Activated CD4-positive, CD25-positive, alpha-beta regulatory T cell treated with anti-CD3 and anti-CD28 coated beads, Interleukin-2, amount 50 U/mL, for 24 hours (primary cell): ENCODE measurements around the gene FZD4.

Experiments
- ATAC-seq, 2 donors: fragments of 150-1000 bp; cut with Tn5 transposase; one replicate each; pipeline ENCODE4 v1.10.0; 2021; ENCODE audit warnings: mild to moderate bottlenecking in 1 of 2, moderate library complexity in 1 of 2

FZD4 gene

GRCh38 chr11:86904001-86904400, 51.2 kb downstream of the FZD4 start:
- ATAC-seq, result no peak

- no peak for ATAC-seq
Observed at GRCh38 chr11:86902345-86902744, 52.9 kb downstream of the FZD4 start.

- no peak for ATAC-seq
Observed at GRCh38 chr11:86901599-86901998, 53.6 kb downstream of the FZD4 start.

GRCh38 chr11:86900162-86900561, 55.0 kb downstream of the FZD4 start:
- ATAC-seq, result no peak

- no peak for ATAC-seq
Observed at GRCh38 chr11:86898689-86899088, 56.5 kb downstream of the FZD4 start.

GRCh38 chr11:86896441-86896841, 58.8 kb downstream of the FZD4 start:
- no peak for ATAC-seq
